ENCODE data around the gene NRIP1.

NRIP1 gene

GRCh38 chr21:15104470-15104869 is 39.7 kb upstream of the NRIP1 start:
- Histone ChIP-seq H3K36me3 (replicated peaks; ENCODE audit: low read depth, low read length) (no peaks in the 10 kb centered on the region), H3K4me3 (ENCODE audit: low read length) (no peak overlapping the region), H3K4me2 (ENCODE audit: low read length) (no peak overlapping the region), H3K79me2 (ENCODE audit: low read length) (no peaks in the 10 kb centered on the region), H3K9me3 (ENCODE audit: insufficient read depth, low read length) (no peaks in the 10 kb centered on the region), H2AFZ (ENCODE audit: low read depth, low read length) (no peak overlapping the region), H3K27ac (ENCODE audit: low read length) (no peak overlapping the region), H4K20me1 (ENCODE audit: insufficient read depth, low read length) (no peaks in the 10 kb centered on the region), H3K27me3 (ENCODE audit: low read depth, low read length) (no peaks in the 10 kb centered on the region), H3K9ac (ENCODE audit: low read length) (no peak overlapping the region), H3K4me1 (ENCODE audit: low read length) (no peaks in the 10 kb centered on the region)
- no peak for TF ChIP-seq EZH2phosphoT487 (IDR thresholded peaks at IDR 0.05; ENCODE audit: low read depth)
- no peak for TF ChIP-seq CTCF (IDR thresholded peaks at IDR 0.05; ENCODE audit: low read depth, low read length)

GRCh38 chr21:15098908-15099307 is 34.1 kb upstream of the NRIP1 start:
- Histone ChIP-seq H3K79me2 (ENCODE audit: low read length) (no peaks in the 10 kb centered on the region), H3K4me1 (ENCODE audit: low read length) (no peaks in the 10 kb centered on the region), H4K20me1 (ENCODE audit: insufficient read depth, low read length) (no peaks in the 10 kb centered on the region), H3K4me3 (ENCODE audit: low read length) (no peak overlapping the region), H3K9me3 (ENCODE audit: insufficient read depth, low read length) (no peaks in the 10 kb centered on the region), H3K27ac (ENCODE audit: low read length) (no peak overlapping the region), H2AFZ (ENCODE audit: low read depth, low read length) (no peak overlapping the region), H3K27me3 (ENCODE audit: low read depth, low read length) (no peaks in the 10 kb centered on the region), H3K9ac (ENCODE audit: low read length) (no peak overlapping the region), H3K36me3 (replicated peaks; ENCODE audit: low read depth, low read length) (no peaks in the 10 kb centered on the region), H3K4me2 (ENCODE audit: low read length) (no peak overlapping the region)
- TF ChIP-seq EZH2phosphoT487 (IDR thresholded peaks at IDR 0.05; ENCODE audit: low read depth) (no peak), CTCF (IDR thresholded peaks at IDR 0.05; ENCODE audit: low read depth, low read length) (no peak)

- no peak overlapping the region for H3K4me2 ChIP-seq (ENCODE audit: low read length)
- no peak overlapping the region for H2AFZ ChIP-seq (ENCODE audit: low read depth, low read length)
- no peaks in the 10 kb centered on the region for H3K9me3 ChIP-seq (ENCODE audit: insufficient read depth, low read length)
- H3K4me1 ChIP-seq (ENCODE audit: low read length) = no peaks in the 10 kb centered on the region
- H3K4me3 ChIP-seq (ENCODE audit: low read length) = no peak overlapping the region
- H4K20me1 ChIP-seq (ENCODE audit: insufficient read depth, low read length) = no peaks in the 10 kb centered on the region
- no peaks in the 10 kb centered on the region for H3K36me3 ChIP-seq (replicated peaks; ENCODE audit: low read depth, low read length)
- no peak overlapping the region for H3K27ac ChIP-seq (ENCODE audit: low read length)
- no peak for TF ChIP-seq EZH2phosphoT487 (IDR thresholded peaks at IDR 0.05; ENCODE audit: low read depth)
- no peak for TF ChIP-seq CTCF (IDR thresholded peaks at IDR 0.05; ENCODE audit: low read depth, low read length)
- H3K79me2 ChIP-seq (ENCODE audit: low read length) = no peaks in the 10 kb centered on the region
- H3K27me3 ChIP-seq (ENCODE audit: low read depth, low read length) = no peaks in the 10 kb centered on the region
- H3K9ac ChIP-seq (ENCODE audit: low read length) = no peak overlapping the region
These were observed 33.4 kb upstream of the NRIP1 start for GRCh38 chr21:15098181-15098580.

GRCh38 chr21:15097580-15097979 is 32.8 kb upstream of the NRIP1 start:
- TF ChIP-seq CTCF (IDR thresholded peaks at IDR 0.05; ENCODE audit: low read depth, low read length) = no peak
- TF ChIP-seq EZH2phosphoT487 (IDR thresholded peaks at IDR 0.05; ENCODE audit: low read depth) = no peak
- Histone ChIP-seq H2AFZ (ENCODE audit: low read depth, low read length) (no peak overlapping the region), H3K4me1 (ENCODE audit: low read length) (no peaks in the 10 kb centered on the region), H4K20me1 (ENCODE audit: insufficient read depth, low read length) (no peaks in the 10 kb centered on the region), H3K4me2 (ENCODE audit: low read length) (no peak overlapping the region), H3K4me3 (ENCODE audit: low read length) (no peak overlapping the region), H3K27ac (ENCODE audit: low read length) (no peak overlapping the region), H3K79me2 (ENCODE audit: low read length) (no peaks in the 10 kb centered on the region), H3K27me3 (ENCODE audit: low read depth, low read length) (no peaks in the 10 kb centered on the region), H3K36me3 (replicated peaks; ENCODE audit: low read depth, low read length) (no peaks in the 10 kb centered on the region), H3K9me3 (ENCODE audit: insufficient read depth, low read length) (no peaks in the 10 kb centered on the region), H3K9ac (ENCODE audit: low read length) (no peak overlapping the region)
